DMS79 (cell line): Measurements from ENCODE around the gene PANX2.
"Not testable (repeated sequence)": the region's sequence is repeated elsewhere in the genome, so short reads cannot be mapped to it uniquely, and the experiment has no call there.

Experiments used
- DNase-seq: peaks from one replicate; lab custom pipeline; 2025; lab: John Stamatoyannopoulos, UW

The PANX2 gene

GRCh38 chr22:50170453-50171318 is at the start of gene PANX2:
Gene PANX2, plus strand, starts transcription at chr22:50170731. Its CDS starts 0 bp downstream, at chr22:50170731.
- no peak for DNase-seq

- DNase-seq = no peak
These were observed 49.3 kb upstream of the PANX2 start for GRCh38 chr22:50121202-50121740.

- no peak for DNase-seq
These were observed 47.4 kb upstream of the PANX2 start for GRCh38 chr22:50123119-50123518.

GRCh38 chr22:50125029-50125428 is 45.5 kb upstream of the PANX2 start:
- DNase-seq = no peak

- no peak for DNase-seq
These were observed 41.3 kb upstream of the PANX2 start for GRCh38 chr22:50129121-50129736.

- no peak for DNase-seq
These were observed 38.6 kb upstream of the PANX2 start for GRCh38 chr22:50131894-50132293.

- no peak for DNase-seq
These were observed 36.0 kb upstream of the PANX2 start for GRCh38 chr22:50134481-50134880.

- peak; percentile 1 for DNase-seq
These were observed 33.9 kb upstream of the PANX2 start for GRCh38 chr22:50136581-50137015.

- not testable (repeated sequence) for DNase-seq
These were observed 33.3 kb upstream of the PANX2 start for GRCh38 chr22:50137277-50137676.

- no peak for DNase-seq
These were observed 32.5 kb upstream of the PANX2 start for GRCh38 chr22:50138041-50138440.

GRCh38 chr22:50138988-50139387 is 31.5 kb upstream of the PANX2 start:
- no peak for DNase-seq

- peak; percentile 48 for DNase-seq
These were observed 30.6 kb upstream of the PANX2 start for GRCh38 chr22:50139843-50140415.

- DNase-seq = no peak
These were observed 29.9 kb upstream of the PANX2 start for GRCh38 chr22:50140615-50141014.

GRCh38 chr22:50141462-50141861 is 29.1 kb upstream of the PANX2 start:
- no peak for DNase-seq

GRCh38 chr22:50141891-50142363 is 28.6 kb upstream of the PANX2 start:
- DNase-seq = no peak

- DNase-seq = no peak
These were observed 27.4 kb upstream of the PANX2 start for GRCh38 chr22:50143096-50143495.

GRCh38 chr22:50144005-50144614 is 26.4 kb upstream of the PANX2 start:
- DNase-seq = no peak

GRCh38 chr22:50145721-50146438 is 24.7 kb upstream of the PANX2 start:
- DNase-seq = no peak

GRCh38 chr22:50146439-50147238 is 23.9 kb upstream of the PANX2 start:
- no peak for DNase-seq
